ENCODE measurements around the gene INSL3.
A peak's percentile ranks its signal among the peaks of the same experiment; 100 is the strongest.

Gene INSL3

DNA sequence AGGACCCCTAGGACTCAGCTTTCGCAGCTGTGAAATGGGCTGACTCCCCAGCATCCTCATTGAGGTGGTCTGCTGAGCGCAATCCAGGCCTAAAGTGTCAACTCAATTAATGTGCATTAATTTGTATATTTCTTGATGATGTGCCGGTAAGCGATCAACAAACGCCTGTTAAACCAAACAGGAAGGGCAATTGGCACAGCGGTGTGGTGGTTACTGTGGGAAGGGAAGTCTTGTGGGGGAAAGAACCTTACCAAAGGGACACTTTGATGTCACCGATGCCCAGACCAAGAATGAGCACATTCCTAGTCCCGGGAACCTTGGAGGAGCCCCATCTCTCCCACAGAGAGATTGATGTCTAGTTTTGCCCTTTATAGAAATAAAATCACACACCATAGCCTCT, 24.8 kb upstream of the INSL3 start:
- DNase-seq (ENCODE audit: low spot score): no peak

DNA sequence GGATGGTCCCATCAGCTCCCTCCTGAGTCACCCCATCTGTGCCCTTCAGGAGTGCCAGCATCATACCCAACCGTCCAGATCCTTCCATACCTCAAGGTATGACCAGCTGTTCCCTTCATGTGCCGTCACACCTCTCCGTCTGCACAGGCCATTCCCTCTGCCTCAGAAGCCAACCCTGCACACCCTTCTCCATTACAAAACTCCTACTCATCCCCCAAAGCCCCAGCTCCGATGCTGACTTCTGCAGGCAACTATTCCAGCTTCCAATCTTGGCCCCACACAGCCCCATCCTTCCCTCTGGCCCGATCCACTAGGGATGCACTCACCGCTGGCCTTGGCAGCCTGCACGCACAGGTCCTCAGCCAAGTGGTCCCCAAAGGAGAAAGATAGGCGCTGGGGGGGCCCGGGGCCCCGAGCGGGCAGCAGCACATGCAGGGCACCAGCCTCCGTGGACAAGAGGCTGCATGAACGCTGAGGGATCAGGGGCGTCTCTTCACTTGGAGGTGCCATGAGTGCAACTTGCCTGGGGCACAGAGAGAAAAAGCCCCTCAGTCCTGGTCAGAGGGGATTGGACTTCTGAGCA, 22.7 kb upstream of the INSL3 start:
- no peak for DNase-seq (ENCODE audit: low spot score)

- DNase-seq (ENCODE audit: low spot score): no peak
These were observed 22.0 kb upstream of the INSL3 start for GRCh38 chr19:17843292-17843827.

DNA sequence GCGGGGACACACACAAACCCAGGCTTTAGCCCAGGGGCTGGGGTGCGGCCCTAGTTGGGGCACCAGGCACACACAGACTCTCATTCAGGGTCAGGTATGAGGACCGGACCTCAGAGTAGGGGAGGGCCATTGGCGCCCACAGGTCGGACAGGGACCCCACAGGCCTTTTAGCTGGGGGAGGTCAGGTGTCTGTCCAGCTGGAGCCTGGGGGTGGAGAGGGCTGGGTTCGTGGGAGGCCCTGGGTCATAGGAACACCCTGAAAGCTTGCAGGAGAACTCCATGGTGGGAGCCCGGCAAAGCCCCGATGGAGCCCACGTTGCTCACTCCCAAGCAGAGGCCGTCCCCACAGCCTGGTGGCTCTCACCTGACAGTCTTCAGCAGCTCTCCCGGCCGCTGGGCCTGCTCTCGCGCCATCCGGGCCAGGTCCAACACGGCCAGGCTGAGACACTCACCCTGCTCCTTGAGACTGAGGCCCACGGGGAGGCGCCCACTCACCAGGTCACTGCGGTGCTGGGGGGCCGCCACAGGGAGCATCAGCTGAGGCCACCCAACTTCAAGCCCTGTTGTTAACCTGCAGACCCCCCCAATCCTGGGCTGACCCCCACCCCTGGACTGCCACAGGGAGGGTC, 21.5 kb upstream of the INSL3 start:
- no peak for DNase-seq (ENCODE audit: low spot score)

- peak; percentile 71 for DNase-seq (ENCODE audit: low spot score)
These were observed 20.7 kb upstream of the INSL3 start for GRCh38 chr19:17841810-17842662.

- DNase-seq (ENCODE audit: low spot score): no peak
These were observed 20.1 kb upstream of the INSL3 start for GRCh38 chr19:17841371-17841809.

DNA sequence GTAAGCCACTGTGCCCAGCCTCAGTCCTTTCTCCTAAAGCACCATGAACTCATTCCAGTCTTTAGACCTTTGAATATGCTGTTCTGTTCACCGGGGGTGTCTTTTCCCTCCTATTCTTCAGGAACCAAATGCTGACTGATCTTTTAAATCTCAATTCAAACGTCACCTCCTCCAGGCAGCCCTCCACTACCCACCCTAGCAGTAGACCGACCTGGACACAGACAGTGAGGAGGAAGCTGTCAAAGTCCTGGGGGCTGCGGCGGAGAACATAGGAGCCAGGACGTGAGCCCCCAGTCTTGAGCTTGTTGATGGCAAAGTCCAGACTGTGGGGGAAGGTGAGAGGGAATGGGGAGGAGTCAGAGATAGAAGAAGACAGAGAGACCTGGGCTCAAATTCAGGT, 18.7 kb upstream of the INSL3 start:
- no peak for DNase-seq (ENCODE audit: low spot score)

- DNase-seq (ENCODE audit: low spot score): no peak
These were observed 16.7 kb upstream of the INSL3 start for GRCh38 chr19:17837972-17838371.

DNA sequence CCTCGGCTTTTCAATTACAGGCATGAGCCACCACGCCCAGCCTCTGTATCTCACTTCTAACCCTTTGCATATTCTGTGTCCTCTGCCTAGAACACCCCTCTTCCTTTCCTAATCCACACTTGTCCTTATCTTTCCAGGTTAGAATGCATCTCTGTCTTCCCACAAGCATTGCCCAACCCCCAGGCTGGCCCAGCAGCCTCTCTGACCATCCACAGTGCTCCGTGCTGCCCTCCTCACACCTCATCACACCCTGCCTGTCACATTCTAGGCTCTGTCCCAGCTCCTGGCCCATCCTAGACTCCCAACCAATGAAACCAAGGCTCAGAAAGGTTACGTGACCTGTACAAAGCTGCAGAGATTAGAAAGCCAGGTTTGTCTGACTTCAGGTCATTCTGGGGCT, 15.2 kb upstream of the INSL3 start:
- DNase-seq (ENCODE audit: low spot score): no peak

DNA sequence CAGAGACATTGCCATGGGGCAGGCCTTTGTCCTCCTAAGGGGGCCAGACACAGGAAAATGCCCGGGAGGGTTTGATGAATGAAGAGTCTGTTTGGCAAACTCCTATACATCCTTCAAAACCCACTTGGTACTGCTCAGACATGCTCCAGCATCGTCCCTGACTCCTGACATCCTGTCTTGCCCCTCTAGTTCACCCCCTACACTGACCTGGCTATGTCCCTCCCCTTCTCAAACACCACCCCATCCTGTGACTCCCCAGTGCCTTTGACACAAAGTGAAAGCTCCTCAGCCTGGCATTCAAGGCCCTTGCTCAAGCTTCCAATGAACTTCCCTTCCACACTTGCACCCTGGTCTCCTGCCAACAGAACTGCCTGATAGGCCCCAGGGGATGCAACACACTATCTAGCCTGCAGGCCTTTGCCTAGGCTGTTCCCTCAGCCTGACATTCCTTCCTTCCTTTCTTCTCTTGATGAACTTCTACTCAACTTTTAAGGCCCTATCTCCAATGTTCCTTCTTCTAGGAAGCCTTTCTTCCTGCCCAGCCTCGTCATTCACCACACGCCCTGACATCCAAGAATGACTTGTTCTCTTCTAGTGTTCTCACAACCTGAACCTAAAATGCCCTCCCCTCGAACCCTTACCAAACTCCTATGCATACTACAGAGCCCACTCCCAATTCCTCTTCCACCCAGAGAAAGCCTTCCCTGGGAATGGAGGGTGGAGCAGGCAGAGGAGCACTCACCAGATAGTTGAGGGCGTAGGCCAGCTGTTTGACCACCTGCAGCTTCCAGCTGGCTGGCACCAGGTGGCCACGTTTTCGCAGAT, 14.1 kb upstream of the INSL3 start:
- DNase-seq (ENCODE audit: low spot score): no peak

GRCh38 chr19:17834350-17835181, 13.2 kb upstream of the INSL3 start:
- DNase-seq (ENCODE audit: low spot score): no peak

GRCh38 chr19:17832443-17833208, 11.3 kb upstream of the INSL3 start:
- no peak for DNase-seq (ENCODE audit: low spot score)

DNA sequence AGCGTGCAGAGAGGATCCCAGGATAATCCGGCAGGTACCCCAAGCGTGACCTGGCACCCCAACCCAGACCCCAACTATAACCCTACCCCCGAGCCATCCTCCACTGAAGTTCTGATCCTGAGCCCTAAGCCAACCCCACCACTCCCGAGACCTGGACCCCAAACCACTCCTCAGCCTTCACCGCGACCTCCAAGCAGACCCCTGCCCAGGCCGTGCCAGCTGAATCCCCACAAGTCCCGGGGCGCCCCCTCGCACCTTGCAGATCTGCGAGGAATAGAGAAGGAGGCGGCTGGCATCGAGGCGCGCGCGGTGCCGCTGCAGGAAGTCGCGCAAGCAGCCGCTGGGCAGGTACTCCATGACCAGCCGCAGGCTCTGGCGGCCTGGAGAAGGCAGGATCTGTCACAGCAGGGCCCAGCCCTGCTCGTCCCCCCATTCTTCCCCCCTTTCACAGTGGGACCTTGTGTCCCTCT, 10.1 kb upstream of the INSL3 start:
- no peak for DNase-seq (ENCODE audit: low spot score)

GRCh38 chr19:17830567-17831418, 9.5 kb upstream of the INSL3 start:
- peak; percentile 92 for DNase-seq (ENCODE audit: low spot score)

GRCh38 chr19:17829855-17830566, 8.7 kb upstream of the INSL3 start:
- peak; percentile 44 for DNase-seq (ENCODE audit: low spot score)

DNA sequence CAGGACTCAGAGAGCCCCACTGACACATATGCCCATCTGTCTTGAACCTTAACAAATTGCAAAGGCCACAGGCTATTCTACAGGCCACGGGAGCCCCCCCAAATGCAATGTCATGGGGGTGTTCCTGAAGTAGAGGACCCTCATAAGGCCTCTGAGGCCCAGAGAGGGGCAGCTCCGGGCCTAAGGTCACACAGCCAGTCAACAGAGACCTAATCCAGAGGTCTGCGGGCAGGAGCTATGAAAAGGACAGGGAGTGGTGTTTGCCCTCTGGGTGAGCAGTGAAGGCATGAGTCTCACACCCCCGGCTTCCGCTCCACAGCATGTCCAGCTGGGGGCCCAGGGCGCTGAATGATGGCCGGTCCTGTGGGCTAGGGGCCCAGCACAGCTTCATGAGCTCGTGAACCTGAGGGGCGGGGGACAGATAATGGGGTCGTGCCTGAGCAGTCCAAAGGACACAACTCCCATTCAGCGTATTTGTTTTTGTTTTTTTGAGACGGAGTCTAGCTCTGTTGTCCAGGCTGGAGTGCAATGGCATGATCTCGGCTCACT, 5.3 kb upstream of the INSL3 start:
- no peak for DNase-seq (ENCODE audit: low spot score)

GRCh38 chr19:17824339-17824738, 3.0 kb upstream of the INSL3 start:
- DNase-seq (ENCODE audit: low spot score): no peak

- DNase-seq (ENCODE audit: low spot score): no peak
These were observed 3.5 kb downstream of the INSL3 start for GRCh38 chr19:17817668-17818363.

All from Ammon's horn (tissue), 1 donor.